ENCODE measurements around the gene MIA2. TPM values are rescaled to one million over a fixed set of nuclear protein-coding genes. Genes with fewer than 3 reads are reported as not detected.
A peak's percentile ranks its signal among the peaks of the same experiment; 100 is the strongest.

The MIA2 gene
- polyA plus RNA-seq, 1 of the 3 experiments (the other 2 are of a cell fraction): 2.6 TPM

- no peak overlapping the region for H3K9ac ChIP-seq
These were observed 31.3 kb downstream of the MIA2 start for GRCh38 chr14:39265033-39265432.

GRCh38 chr14:39265806-39266524 is 32.2 kb downstream of the MIA2 start:
- no peak for TF ChIP-seq GATA2 (CRISPR knock-in tag; IDR thresholded peaks at IDR 0.05)
- TF ChIP-seq FOXM1 (IDR thresholded peaks at IDR 0.05; ENCODE audit: low read depth): no peak
- no peak for TF ChIP-seq RAD21 (IDR thresholded peaks at IDR 0.05; ENCODE audit: low read length)
- TF ChIP-seq FOSL2 (IDR thresholded peaks at IDR 0.05; ENCODE audit: borderline replicate concordance, low read depth): no peak
- no peak for TF ChIP-seq RFX5 (IDR thresholded peaks at IDR 0.05; ENCODE audit: low read length)
- no peak for TF ChIP-seq YY1 (IDR thresholded peaks at IDR 0.05; ENCODE audit: low read depth)
- no peak for TF ChIP-seq USF1 (IDR thresholded peaks at IDR 0.05; ENCODE audit: borderline replicate concordance, low read depth)
- Histone ChIP-seq H3K4me2 (peak overlapping the region; percentile 77), H4K20me1 (ENCODE audit: insufficient read depth) (no peaks in the 10 kb centered on the region), H3K9me3 (no peaks in the 10 kb centered on the region), H3F3A (replicated peaks; ENCODE audit: insufficient read depth) (no peaks in the 10 kb centered on the region), H3K9ac (peak overlapping the region; percentile 87; the same call in 1 of the 2 replicates), H2AFZ (ENCODE audit: low read depth) (peak overlapping the region; percentile 59), H3K4me1 (ENCODE audit: control insufficient read depth in 1 of 2, insufficient read depth in 2 of 2, low read depth in 1 of 2, low read length in 1 of 2) (peaks cover 0 to 9% of the 10 kb centered on the region in 2 experiments; a peak in 2 of 4 replicates), H3K9me2 (no peaks in the 10 kb centered on the region), H3K27me3 (ENCODE audit: insufficient read depth) (no peaks in the 10 kb centered on the region), H3K36me3 (replicated peaks in 1 of 2; ENCODE audit: control insufficient read depth in 1 of 2, insufficient read depth in 2 of 2, low read length in 1 of 2) (no peaks in the 10 kb centered on the region), H3K27ac (ENCODE audit: low read depth in 2 of 2, low read length in 1 of 2) (peak overlapping the region; percentile 84 to 92), H3K79me2 (ENCODE audit: insufficient read depth) (peaks cover 32% of the 10 kb centered on the region), H3K4me3 (ENCODE audit: low read depth in 2 of 2, low read length in 1 of 2) (peak overlapping the region; percentile 68)
- DNase-seq: no peak
- WGBS (ENCODE audit: low lambda C conversion rate): 48% methylated on average over 9 of the region's 14 CpGs
- ChIA-PET CTCF (no interaction called here), POLR2A (no interaction called here)

More at GRCh38 chr14:39265033-39265432, 31.3 kb downstream of the MIA2 start:
- no peaks in the 10 kb centered on the region for H4K20me1 ChIP-seq (ENCODE audit: insufficient read depth)
- DNase-seq: no peak
- ChIA-PET POLR2A (no interaction called here), CTCF (no interaction called here)
- H3F3A ChIP-seq (replicated peaks; ENCODE audit: insufficient read depth): no peaks in the 10 kb centered on the region
- 2% methylated on average over 2 of the region's 2 CpGs for WGBS (ENCODE audit: low lambda C conversion rate)
- no peaks in the 10 kb centered on the region for H3K9me3 ChIP-seq
- no peak for TF ChIP-seq SIN3A (IDR thresholded peaks at IDR 0.05; ENCODE audit: borderline replicate concordance, low read depth, low read length)
- TF ChIP-seq FOXJ3 (CRISPR knock-in tag; IDR thresholded peaks at IDR 0.05): no peak
- TF ChIP-seq TEAD4 (IDR thresholded peaks at IDR 0.05; ENCODE audit: borderline replicate concordance, insufficient read depth): no peak
- TF ChIP-seq REST (IDR thresholded peaks at IDR 0.05; ENCODE audit: low read depth, low read length): no peak
- no peak for TF ChIP-seq NFIC (IDR thresholded peaks at IDR 0.05; ENCODE audit: borderline replicate concordance)
- no peak for TF ChIP-seq EP300 (IDR thresholded peaks at IDR 0.05; ENCODE audit: borderline replicate concordance in 1 of 2, low read depth in 1 of 2, low read length in 1 of 2)
- TF ChIP-seq MXI1 (IDR thresholded peaks at IDR 0.05; ENCODE audit: low read depth, low read length): no peak
- TF ChIP-seq CHD2 (IDR thresholded peaks at IDR 0.05; ENCODE audit: low read length, partially characterized antibody): no peak
- no peak for TF ChIP-seq JUND (IDR thresholded peaks at IDR 0.05)
- no peak for TF ChIP-seq NRF1 (IDR thresholded peaks at IDR 0.05; ENCODE audit: low read depth, low read length)
- TF ChIP-seq RXRA (IDR thresholded peaks at IDR 0.05; ENCODE audit: borderline replicate concordance, low read depth): no peak
- no peak for TF ChIP-seq EZH2phosphoT487 (IDR thresholded peaks at IDR 0.05; ENCODE audit: borderline replicate concordance, low read depth)
- TF ChIP-seq YY1 (IDR thresholded peaks at IDR 0.05; ENCODE audit: low read depth): no peak
- peaks cover 0 to 9% of the 10 kb centered on the region in 2 experiments; a peak in 2 of 4 replicates for H3K4me1 ChIP-seq (ENCODE audit: control insufficient read depth in 1 of 2, insufficient read depth in 2 of 2, low read depth in 1 of 2, low read length in 1 of 2)
- H3K27ac ChIP-seq (ENCODE audit: low read depth in 2 of 2, low read length in 1 of 2): no peak overlapping the region
- H3K9me2 ChIP-seq: no peaks in the 10 kb centered on the region
- no peaks in the 10 kb centered on the region for H3K27me3 ChIP-seq (ENCODE audit: insufficient read depth)
- no peaks in the 10 kb centered on the region for H3K36me3 ChIP-seq (replicated peaks in 1 of 2; ENCODE audit: control insufficient read depth in 1 of 2, insufficient read depth in 2 of 2, low read length in 1 of 2)
- H3K79me2 ChIP-seq (ENCODE audit: insufficient read depth): peaks cover 23% of the 10 kb centered on the region
- 0 out of 2 replicates have a peak overlapping the region, but pooled peaks have one; percentile 72 for H2AFZ ChIP-seq (ENCODE audit: low read depth)
- peak overlapping the region; percentile 77; the same call in 1 of the 2 replicates for H3K4me2 ChIP-seq
- H3K4me3 ChIP-seq (ENCODE audit: low read depth in 2 of 2, low read length in 1 of 2): no peak overlapping the region; a peak in 1 of 4 replicates
